KMS-11 (cell line): ENCODE data around the gene XBP1.
"Not testable (repeated sequence)": the region's sequence is repeated elsewhere in the genome, so short reads cannot be mapped to it uniquely, and the experiment has no call there.

Experiments used
- H2AFZ ChIP-seq: fragments of 200-600 bp; sonication (generic); 2 replicates; pipeline ENCODE4 v1.6.1; 2016; ENCODE audit warnings: antibody characterized with exemption, mixed run types, low read depth
- H3K27ac ChIP-seq: fragments of 200-600 bp; sonication (generic); 2 replicates; pipeline ENCODE4 v1.6.1; 2016; ENCODE audit warnings: mild to moderate bottlenecking, mixed run types
- H3K27me3 ChIP-seq: fragments of 200-600 bp; sonication (generic); 2 replicates; pipeline ENCODE4 v1.6.1; 2017; ENCODE audit warnings: mild to moderate bottlenecking, low read depth, mixed run types, moderate library complexity; ENCODE audit not compliant: insufficient read depth
- H3K36me3 ChIP-seq: fragments of 200-600 bp; sonication (generic); 2 replicates; pipeline ENCODE4 v1.6.1; 2017; ENCODE audit warnings: mild to moderate bottlenecking, mixed run types; ENCODE audit not compliant: insufficient read depth
- H3K4me1 ChIP-seq: fragments of 200-600 bp; sonication (generic); 2 replicates; pipeline ENCODE4 v1.6.1; 2016; ENCODE audit warnings: mild to moderate bottlenecking, low read depth, mixed run types; ENCODE audit not compliant: poor library complexity, severe bottlenecking
- H3K4me2 ChIP-seq: fragments of 200-600 bp; sonication (generic); 2 replicates; pipeline ENCODE4 v1.7.0; 2016; ENCODE audit warnings: mild to moderate bottlenecking, mixed run types
- H3K4me3 ChIP-seq: fragments of 200-600 bp; sonication (generic); IDR thresholded peaks from 2 replicates; pipeline ENCODE4 v1.6.1; 2017; ENCODE audit warnings: low read depth, low read length, mixed read lengths; ENCODE audit not compliant: insufficient read depth
- H3K79me2 ChIP-seq: fragments of 200-600 bp; sonication (generic); 2 replicates; pipeline ENCODE4 v1.6.1; 2016; ENCODE audit warnings: low read depth, mixed run types; ENCODE audit not compliant: insufficient read depth
- H3K9ac ChIP-seq: fragments of 200-600 bp; sonication (generic); 2 replicates; pipeline ENCODE4 v1.6.1; 2016; ENCODE audit warnings: mild to moderate bottlenecking, mixed run types
- H4K20me1 ChIP-seq: fragments of 200-600 bp; sonication (generic); 2 replicates; pipeline ENCODE4 v1.6.1; 2016; ENCODE audit warnings: mild to moderate bottlenecking, mixed run types; ENCODE audit not compliant: insufficient read depth
- CTCF ChIP-seq: fragments of 200-600 bp; sonication (generic); conservative IDR thresholded peaks from 2 replicates; pipeline ENCODE4 v1.6.1; 2017; ENCODE audit warnings: low read depth, mild to moderate bottlenecking, antibody characterized with exemption, low read length, moderate library complexity, mixed read lengths

Gene XBP1

GRCh38 chr22:28810821-28811491 lies 10.6 kb upstream of the XBP1 start:
- Histone ChIP-seq H3K36me3 (no peaks in the 10 kb centered on the region), H3K4me3 (no peak overlapping the region), H3K4me1 (peaks cover 76% of the 10 kb centered on the region), H3K4me2 (peak overlapping the region; percentile 47), H2AFZ (no peak overlapping the region), H3K79me2 (0 out of 2 replicates have a peak, but pooled peaks cover 7% of the 10 kb centered on the region), H3K27me3 (no peaks in the 10 kb centered on the region), H4K20me1 (no peaks in the 10 kb centered on the region), H3K9ac (no peak overlapping the region; the same call in 1 of the 2 replicates), H3K27ac (peak overlapping the region; percentile 62)
- TF ChIP-seq CTCF: no peak

- TF ChIP-seq CTCF: no peak
- Histone ChIP-seq H3K4me3 (no peak overlapping the region), H4K20me1 (no peaks in the 10 kb centered on the region), H3K4me2 (no peak overlapping the region), H3K27me3 (no peaks in the 10 kb centered on the region), H2AFZ (no peak overlapping the region), H3K9ac (no peak overlapping the region), H3K4me1 (peaks cover 60% of the 10 kb centered on the region), H3K79me2 (peaks cover 12% of the 10 kb centered on the region; the same call in 1 of the 2 replicates), H3K36me3 (no peaks in the 10 kb centered on the region), H3K27ac (no peak overlapping the region)
Observed at GRCh38 chr22:28808716-28809355, 8.5 kb upstream of the XBP1 start.

GRCh38 chr22:28805426-28805825 lies 5.1 kb upstream of the XBP1 start:
- H3K79me2 ChIP-seq: peaks cover 37% of the 10 kb centered on the region
- H3K27me3 ChIP-seq, H3K4me2 ChIP-seq, H3K4me3 ChIP-seq, H3K36me3 ChIP-seq, H3K27ac ChIP-seq, H4K20me1 ChIP-seq, H2AFZ ChIP-seq, H3K9ac ChIP-seq: not testable (repeated sequence)
- peaks cover 56% of the 10 kb centered on the region for H3K4me1 ChIP-seq

GRCh38 chr22:28802595-28803123 lies 2.3 kb upstream of the XBP1 start:
- H2AFZ ChIP-seq: no peak overlapping the region

More at GRCh38 chr22:28802595-28803123, 2.3 kb upstream of the XBP1 start:
- Histone ChIP-seq H3K4me3 (no peak overlapping the region), H3K4me2 (peak overlapping the region; percentile 98), H3K27ac (peak overlapping the region; percentile 99), H3K4me1 (peaks cover 40% of the 10 kb centered on the region), H3K79me2 (peaks cover 64% of the 10 kb centered on the region), H3K27me3 (no peaks in the 10 kb centered on the region), H4K20me1 (peaks cover 5% of the 10 kb centered on the region), H3K36me3 (peaks cover 17% of the 10 kb centered on the region; the same call in 1 of the 2 replicates), H3K9ac (peak overlapping the region; percentile 100)
- TF ChIP-seq CTCF: no peak
